Thyroid gland (tissue), 4 donors: Measurements from ENCODE around the gene SGSM2. TPM values are rescaled to one million over a fixed set of nuclear protein-coding genes. Genes with fewer than 3 reads are reported as not detected.

Source experiments
- DNase-seq, 2 donors: peaks; one replicate each; pipeline ENCODE4 v3.0.0-alpha.2; 2019
- H3K27ac ChIP-seq, 3 donors: fragments of 200-600 bp; sonication (generic); 1 replicate in 2 of 3; 2 replicates in 1 of 3; pipeline ENCODE4 v1.5.1; 2016 to 2019; ENCODE audit warnings: mild to moderate bottlenecking in 1 of 3, moderate library complexity in 1 of 3
- H3K27me3 ChIP-seq: fragments of 200-600 bp; sonication (generic); one replicate; pipeline ENCODE4 v1.5.1; 2019
- H3K36me3 ChIP-seq, 2 donors: fragments of 200-600 bp; sonication (generic); one replicate each; pipeline ENCODE4 v1.5.1; 2016 to 2019
- H3K4me1 ChIP-seq, 2 donors: fragments of 200-600 bp; sonication (generic); one replicate each; pipeline ENCODE4 v1.5.1; 2017 to 2019
- H3K4me3 ChIP-seq, 3 donors: fragments of 200-600 bp; sonication (generic); replicated peaks in 1 of 3; 1 replicate in 2 of 3; 2 replicates in 1 of 3; pipeline ENCODE4 v1.5.1; 2016; ENCODE audit warnings: mild to moderate bottlenecking in 1 of 3
- H3K9me3 ChIP-seq: fragments of 200-600 bp; sonication (generic); one replicate; pipeline ENCODE4 v1.5.1; 2017
- CTCF ChIP-seq, 6 experiments: fragments of 200-600 bp in 3 of 6; fragments of 450-650 bp in 3 of 6; sonication (generic) in 3 of 6; IDR thresholded peaks; one replicate each; pipeline ENCODE4 v1.5.1; 2016 to 2019; ENCODE audit warnings: antibody characterized with exemption in 6 of 6, mild to moderate bottlenecking in 2 of 6, inconsistent platforms in 1 of 6, moderate library complexity in 1 of 6
- POLR2A ChIP-seq, 2 donors: fragments of 450-650 bp; IDR thresholded peaks; one replicate each; pipeline ENCODE4 v1.6.1; 2017; ENCODE audit warnings: antibody characterized with exemption in 2 of 2, mild to moderate bottlenecking in 2 of 2, moderate library complexity in 1 of 2
- WGBS, 2 donors: methylation state at CpG; one replicate each; pipeline ENCODE4 v1.1.5; 2017; 5-methylcytosine and 5-hydroxymethylcytosine counted together
- intact Hi-C: fragments of 100-400 bp; cut with DNase I; formaldehyde crosslinking; loops from one replicate; pipeline ENCODE4 v1.15.1; 2023
- total RNA-seq, 4 donors: library from RNA; depleted of rRNA; stranded (reverse); fragments of >200 nt; gene quantifications; one replicate each; pipeline ENCODE4 v1.2.3, GENCODE V29; 2016

SGSM2 gene
- total RNA-seq, result 10 to 100 TPM; 47.8 to 82.7 (median 63.2) TPM

DNA sequence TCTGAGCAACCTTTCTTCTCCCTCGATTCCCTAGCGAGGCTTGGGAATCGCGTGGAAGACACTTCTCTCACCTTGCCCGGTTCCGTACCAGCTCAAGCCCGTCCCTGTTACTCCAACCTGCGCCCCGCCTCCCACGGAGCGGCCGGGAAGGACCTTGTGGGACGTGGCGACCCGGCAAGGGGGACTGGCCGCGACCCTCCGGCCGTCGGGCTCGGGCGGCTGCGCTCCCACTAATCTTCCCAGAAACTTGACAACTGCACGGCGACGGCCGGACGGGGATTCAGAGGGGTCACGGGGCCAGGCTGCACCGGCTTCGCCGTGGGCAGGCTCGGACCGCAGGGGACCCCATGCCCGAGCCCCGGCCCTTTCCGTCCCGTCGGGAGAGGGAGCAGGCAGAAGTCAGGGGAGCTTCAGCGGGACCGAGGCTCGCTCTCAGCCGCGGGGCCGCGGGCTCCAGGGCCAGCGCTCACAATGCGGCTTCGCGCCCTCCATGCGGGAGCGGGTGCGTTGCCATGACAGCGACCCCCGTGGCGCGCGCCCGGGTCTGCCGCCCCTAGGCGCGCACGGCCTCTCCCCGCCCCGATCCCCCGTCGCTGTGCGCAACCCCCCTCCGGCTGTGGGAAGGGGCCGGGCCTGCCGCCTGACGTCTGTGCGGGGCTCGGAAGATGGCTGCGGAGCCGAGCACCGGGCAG lies at the start of gene SGSM2:
TSS of gene SGSM2 (plus strand) at position 650 of the 692 bp plus-strand sequence. CDS start 188 bp downstream, outside the sequence.
- intact Hi-C loops, result no loop called here
- no peak for TF ChIP-seq CTCF (IDR thresholded peaks at IDR 0.05)
- Histone ChIP-seq H3K4me1 (peaks cover 8 to 10% of the 10 kb centered on the region in 2 donors), H3K9me3 (no peaks in the 10 kb centered on the region), H3K36me3 (peaks cover 26 to 31% of the 10 kb centered on the region in 2 donors), H3K27ac (peak within 1 kb of the TSS; percentile 50 to 84 (median 60)), H3K27me3 (no peaks in the 10 kb centered on the region), H3K4me3 (peak within 1 kb of the TSS; percentile 77 to 97 (median 96))
- WGBS, 2 donors, result 0 to 3% methylated on average over 7 to 8 of the region's 77 CpGs
- DNase-seq, result peak; percentile 64 to 65

- no peak for DNase-seq
- intact Hi-C loops, result no loop called here
- Histone ChIP-seq H3K4me1 (no peaks in the 10 kb centered on the region), H3K27ac (no peak overlapping the region), H3K4me3 (no peak overlapping the region), H3K27me3 (no peaks in the 10 kb centered on the region), H3K9me3 (no peaks in the 10 kb centered on the region), H3K36me3 (peaks cover 19 to 20% of the 10 kb centered on the region in 2 donors)
- WGBS, 2 donors, result 85 to 96% methylated on average over 5 of the region's 5 CpGs
- TF ChIP-seq CTCF (IDR thresholded peaks at IDR 0.05) (no peak), POLR2A (IDR thresholded peaks at IDR 0.05) (no peak)
These were observed 47.3 kb upstream of the SGSM2 start for GRCh38 chr17:2289878-2290478.

DNA sequence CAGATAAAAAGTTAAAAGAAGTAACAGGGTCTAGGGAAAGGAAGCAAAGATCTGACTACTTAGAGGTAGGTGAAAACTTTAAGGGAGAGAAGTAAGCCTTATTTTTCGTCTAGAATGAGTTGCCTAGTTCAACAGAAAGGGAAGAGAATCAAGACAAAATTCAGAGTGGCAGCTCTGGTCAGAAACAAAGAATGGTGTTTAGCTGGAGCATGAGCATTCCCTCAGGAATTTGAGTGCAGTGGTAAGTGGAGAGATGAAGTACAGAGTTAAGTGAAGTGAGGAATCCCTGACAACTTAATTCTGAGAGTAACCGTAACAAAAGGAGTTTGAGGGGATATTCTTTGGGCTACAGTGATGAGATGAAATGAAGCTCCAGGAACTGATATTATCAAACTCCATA lies 45.2 kb upstream of the SGSM2 start:
- WGBS, 2 donors, result 77 to 80% methylated on average over 2 of the region's 2 CpGs
- Histone ChIP-seq H3K4me1 (no peaks in the 10 kb centered on the region), H3K36me3 (peaks cover 27 to 29% of the 10 kb centered on the region in 2 donors), H3K27me3 (no peaks in the 10 kb centered on the region), H3K27ac (no peak overlapping the region), H3K4me3 (no peak overlapping the region), H3K9me3 (no peaks in the 10 kb centered on the region)
- no peak for TF ChIP-seq CTCF (IDR thresholded peaks at IDR 0.05)
- no peak for DNase-seq
- intact Hi-C loops, result no loop called here

GRCh38 chr17:2295575-2295974 lies 41.7 kb upstream of the SGSM2 start:
- no peaks in the 10 kb centered on the region for H3K4me1 ChIP-seq
- DNase-seq, result no peak
- WGBS, 2 donors, result 89 to 98% methylated on average over 1 of the region's 1 CpG
- peaks cover 28 to 34% of the 10 kb centered on the region in 2 donors for H3K36me3 ChIP-seq
- intact Hi-C loops, result no loop called here
- no peak overlapping the region for H3K4me3 ChIP-seq
- H3K27me3 ChIP-seq, result no peaks in the 10 kb centered on the region
- H3K9me3 ChIP-seq, result no peaks in the 10 kb centered on the region
- no peak for TF ChIP-seq POLR2A (IDR thresholded peaks at IDR 0.05)
- no peak for TF ChIP-seq CTCF (IDR thresholded peaks at IDR 0.05)
- H3K27ac ChIP-seq, result no peak overlapping the region

- intact Hi-C loops, result no loop called here
- DNase-seq, result no peak
- WGBS, 2 donors, result 93 to 95% methylated on average over 5 of the region's 5 CpGs
These were observed 40.3 kb upstream of the SGSM2 start for GRCh38 chr17:2297023-2297422.

More at GRCh38 chr17:2297023-2297422, 40.3 kb upstream of the SGSM2 start:
- TF ChIP-seq CTCF (IDR thresholded peaks at IDR 0.05) (no peak), POLR2A (IDR thresholded peaks at IDR 0.05) (no peak)
- Histone ChIP-seq H3K36me3 (peaks cover 22 to 31% of the 10 kb centered on the region in 2 donors), H3K4me3 (no peak overlapping the region), H3K27ac (no peak overlapping the region), H3K27me3 (no peaks in the 10 kb centered on the region), H3K9me3 (no peaks in the 10 kb centered on the region), H3K4me1 (peaks cover under 1 to 5% of the 10 kb centered on the region in 2 donors)
